Osteocyte (in vitro differentiated cells): Measurements from ENCODE around the gene LRP1-AS. TPM values are rescaled to one million over a fixed set of nuclear protein-coding genes. Genes with fewer than 3 reads are reported as not detected.

ENCODE experiments used
- DNase-seq: peaks from one replicate; pipeline ENCODE4 v3.0.0; 2021; ENCODE audit warnings: mixed read lengths; ENCODE audit not compliant: unreplicated experiment; ENCODE audit errors: extremely low spot score
- H3K27ac Mint-ChIP-seq: one replicate; pipeline ENCODE4 v1.8.0; 2021; ENCODE audit warnings: mild to moderate bottlenecking, mixed read lengths; ENCODE audit not compliant: unreplicated experiment
- H3K27me3 Mint-ChIP-seq: one replicate; pipeline ENCODE4 v1.8.0; 2021; ENCODE audit warnings: mixed read lengths; ENCODE audit not compliant: unreplicated experiment
- H3K36me3 Mint-ChIP-seq: one replicate; pipeline ENCODE4 v1.8.0; 2021; ENCODE audit warnings: mixed read lengths; ENCODE audit not compliant: unreplicated experiment
- H3K4me1 Mint-ChIP-seq: one replicate; pipeline ENCODE4 v1.8.0; 2021; ENCODE audit warnings: mixed read lengths; ENCODE audit not compliant: unreplicated experiment
- H3K4me3 Mint-ChIP-seq: one replicate; pipeline ENCODE4 v1.8.0; 2021; ENCODE audit warnings: mild to moderate bottlenecking, moderate library complexity, mixed read lengths; ENCODE audit not compliant: unreplicated experiment
- H3K9me3 Mint-ChIP-seq: one replicate; pipeline ENCODE4 v1.8.0; 2021; ENCODE audit warnings: mixed read lengths; ENCODE audit not compliant: unreplicated experiment
- CTCF ChIP-seq: fragments of 200-600 bp; sonication (generic); IDR thresholded peaks from 2 replicates; pipeline ENCODE4 v1.5.0; 2021; ENCODE audit warnings: antibody characterized with exemption, mild to moderate bottlenecking, moderate library complexity
- total RNA-seq: library from RNA; stranded (reverse); gene quantifications from 2 replicates; pipeline ENCODE4 v1.2.1, GENCODE V29; 2021

The LRP1-AS gene
- total RNA-seq, 1 donor from 2014 or later = not detected

GRCh38 chr12:57161491-57161890 is 14.1 kb upstream of the LRP1-AS start:
- no peak for TF ChIP-seq CTCF
- Mint-ChIP-seq H3K4me1 (peaks cover 36% of the 10 kb centered on the region), H3K4me3 (no peak overlapping the region), H3K27ac (no peak overlapping the region), H3K27me3 (no peaks in the 10 kb centered on the region), H3K36me3 (peaks cover 75% of the 10 kb centered on the region), H3K9me3 (no peaks in the 10 kb centered on the region)
- no peak for DNase-seq

- DNase-seq = no peak
- TF ChIP-seq CTCF = no peak
- peaks cover 36% of the 10 kb centered on the region for H3K4me1 Mint-ChIP-seq
- peaks cover 76% of the 10 kb centered on the region for H3K36me3 Mint-ChIP-seq
- H3K4me3 Mint-ChIP-seq = no peak overlapping the region
- H3K27ac Mint-ChIP-seq = no peak overlapping the region
- H3K9me3 Mint-ChIP-seq = no peaks in the 10 kb centered on the region
- H3K27me3 Mint-ChIP-seq = no peaks in the 10 kb centered on the region
Observed at GRCh38 chr12:57160741-57161140, 13.3 kb upstream of the LRP1-AS start.

GRCh38 chr12:57160040-57160439 is 12.6 kb upstream of the LRP1-AS start:
- TF ChIP-seq CTCF = no peak
- Mint-ChIP-seq H3K9me3 (no peaks in the 10 kb centered on the region), H3K4me1 (peaks cover 33% of the 10 kb centered on the region), H3K27me3 (no peaks in the 10 kb centered on the region), H3K4me3 (no peak overlapping the region), H3K36me3 (peaks cover 76% of the 10 kb centered on the region), H3K27ac (no peak overlapping the region)
- no peak for DNase-seq

GRCh38 chr12:57159311-57159710 is 11.9 kb upstream of the LRP1-AS start:
- Mint-ChIP-seq H3K9me3 (no peaks in the 10 kb centered on the region), H3K27ac (no peak overlapping the region), H3K4me1 (peaks cover 29% of the 10 kb centered on the region), H3K27me3 (no peaks in the 10 kb centered on the region), H3K36me3 (peaks cover 76% of the 10 kb centered on the region), H3K4me3 (no peak overlapping the region)
- no peak for DNase-seq
- TF ChIP-seq CTCF = no peak

GRCh38 chr12:57158665-57159064 is 11.2 kb upstream of the LRP1-AS start:
- Mint-ChIP-seq H3K4me3 (no peak overlapping the region), H3K36me3 (peaks cover 76% of the 10 kb centered on the region), H3K27ac (no peak overlapping the region), H3K27me3 (no peaks in the 10 kb centered on the region), H3K4me1 (peaks cover 33% of the 10 kb centered on the region), H3K9me3 (no peaks in the 10 kb centered on the region)
- TF ChIP-seq CTCF = no peak
- DNase-seq = no peak
